Activated CD4-positive, alpha-beta T cell treated with anti-CD3 and anti-CD28 coated beads, Interleukin-2, amount 10 ng/mL, durations not matched to agents 24 days and 14 days (primary cell): ENCODE measurements around the gene PRSS16. TPM values are rescaled to one million over a fixed set of nuclear protein-coding genes. Genes with fewer than 3 reads are reported as not detected.

Experiments
- DNase-seq: peaks from one replicate; pipeline ENCODE4 v3.0.0; 2022
- H3K27ac Mint-ChIP-seq: one replicate; pipeline ENCODE4 v1.8.0; 2022; ENCODE audit warnings: mild to moderate bottlenecking, mixed read lengths
- H3K27me3 Mint-ChIP-seq: one replicate; pipeline ENCODE4 v1.8.0; 2022; ENCODE audit warnings: mixed read lengths
- H3K36me3 Mint-ChIP-seq: one replicate; pipeline ENCODE4 v1.8.0; 2022; ENCODE audit warnings: low read depth, mild to moderate bottlenecking, mixed read lengths
- H3K4me1 Mint-ChIP-seq: one replicate; pipeline ENCODE4 v1.8.0; 2021; ENCODE audit warnings: mixed read lengths
- H3K4me3 Mint-ChIP-seq: one replicate; pipeline ENCODE4 v1.8.0; 2022; ENCODE audit warnings: mild to moderate bottlenecking, moderate library complexity, mixed read lengths
- H3K9me3 Mint-ChIP-seq: one replicate; pipeline ENCODE4 v1.8.0; 2021; ENCODE audit warnings: mixed read lengths
- intact Hi-C: fragments of 100-400 bp; cut with micrococcal nuclease; formaldehyde crosslinking; loops from one replicate; pipeline ENCODE4 v1.15.1; 2023
- total RNA-seq: library from RNA; stranded (reverse); gene quantifications from 2 replicates; pipeline ENCODE4 v1.2.3, GENCODE V29; 2022

The PRSS16 gene
- total RNA-seq, 1 donor from 2014 or later = not detected

- DNase-seq = no peak
- H3K36me3 Mint-ChIP-seq = peaks cover 2% of the 10 kb centered on the region
Measured at GRCh38 chr6:27297857-27298730, 50.6 kb downstream of the PRSS16 start.

GRCh38 chr6:27303613-27304272 lies 56.2 kb downstream of the PRSS16 start:
- H3K4me3 Mint-ChIP-seq = no peak overlapping the region
- no peaks in the 10 kb centered on the region for H3K36me3 Mint-ChIP-seq
- no peak overlapping the region for H3K27ac Mint-ChIP-seq
- peak; percentile 16 for DNase-seq
- intact Hi-C loops = no loop called here
- peaks cover 45% of the 10 kb centered on the region for H3K27me3 Mint-ChIP-seq
- H3K9me3 Mint-ChIP-seq = peaks cover 13% of the 10 kb centered on the region
- H3K4me1 Mint-ChIP-seq = no peaks in the 10 kb centered on the region

More at GRCh38 chr6:27297857-27298730, 50.6 kb downstream of the PRSS16 start:
- intact Hi-C loops = loop anchor here (5.0 kb wide), 2 partner anchors 259 to 369 kb away; no protein-coding TSS in a partner anchor
- no peak overlapping the region for H3K4me3 Mint-ChIP-seq
- H3K9me3 Mint-ChIP-seq = peaks cover 33% of the 10 kb centered on the region
- peak overlapping the region; percentile 51 for H3K27ac Mint-ChIP-seq
- peaks cover 56% of the 10 kb centered on the region for H3K27me3 Mint-ChIP-seq
- peaks cover 1% of the 10 kb centered on the region for H3K4me1 Mint-ChIP-seq

Other genes starting within 250 kb of the PRSS16 start
- not detected in 2 replicates for gene POM121L2, start 64.6 kb downstream of the PRSS16 start, total RNA-seq
- gene ZNF391, start 141.1 kb downstream of the PRSS16 start, total RNA-seq = 0.70 and 0.92 TPM in 2 replicates
- 7.9 and 8.2 TPM in 2 replicates for gene ZNF184, start 225.4 kb downstream of the PRSS16 start, total RNA-seq